CD4-positive, alpha-beta T cell treated with Interferon alpha-2 for 1 hour (primary cell): Measurements from ENCODE around the gene PIGT.

Experiments used
- DNase-seq, 2 donors: peaks; one replicate each; pipeline ENCODE4 v3.0.0-alpha.2; 2020 to 2022

Gene PIGT

GRCh38 chr20:45402946-45403345, 13.0 kb upstream of the PIGT start:
- no peak for DNase-seq

DNA sequence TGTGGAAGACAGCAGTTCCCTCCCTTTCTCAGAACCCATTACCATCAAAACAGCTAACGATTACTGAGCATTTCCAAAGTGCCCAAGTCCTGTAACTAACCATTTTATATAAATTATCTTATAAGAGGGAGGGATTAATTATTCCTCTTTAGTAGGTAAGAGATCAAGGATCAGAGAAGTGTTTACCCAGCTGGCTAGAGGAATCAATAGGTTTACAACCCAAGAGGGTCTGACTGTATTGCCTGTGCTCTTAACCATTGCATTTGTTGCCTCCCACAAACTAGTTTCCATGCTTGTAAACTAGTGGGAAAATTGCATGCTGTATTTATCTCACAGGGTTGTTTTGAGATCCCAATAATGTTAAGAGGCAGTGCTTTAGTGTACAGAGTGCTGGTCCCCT, 11.5 kb upstream of the PIGT start:
- no peak for DNase-seq

DNA sequence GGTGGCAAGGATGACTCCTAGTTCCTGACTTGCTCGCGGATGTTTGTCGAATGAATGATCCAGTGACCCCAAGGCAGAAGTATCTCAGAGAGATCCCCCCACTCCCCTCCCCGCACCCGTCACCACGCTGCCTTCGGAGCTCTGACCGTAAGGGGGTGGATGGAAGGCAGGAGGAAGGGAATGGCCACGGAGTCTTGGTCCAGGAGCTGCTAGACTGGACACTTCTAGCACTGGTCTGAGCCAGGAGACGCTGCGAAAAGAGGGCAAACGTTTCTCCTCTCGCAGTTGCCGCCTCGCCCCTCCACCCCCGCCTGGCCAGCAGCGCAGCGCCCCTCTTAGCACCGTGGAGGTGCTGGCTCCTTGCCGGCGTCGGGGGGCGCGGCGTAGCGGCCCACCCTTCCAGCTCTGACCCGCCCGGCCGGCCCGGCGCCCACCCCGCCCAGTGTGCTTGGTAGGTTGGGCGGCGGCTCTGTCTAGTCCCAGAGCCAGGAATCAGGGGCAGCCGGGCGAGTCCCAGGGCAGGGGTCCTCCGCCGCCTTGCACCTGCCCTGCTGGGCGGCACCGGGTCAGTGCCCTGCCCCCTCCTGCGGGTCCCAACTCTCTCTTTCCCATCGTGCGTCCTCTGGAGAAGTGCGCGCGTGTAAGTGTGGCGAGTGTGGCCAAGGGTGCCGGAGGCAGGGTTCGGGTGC, 10.2 kb upstream of the PIGT start:
- no peak for DNase-seq

DNA sequence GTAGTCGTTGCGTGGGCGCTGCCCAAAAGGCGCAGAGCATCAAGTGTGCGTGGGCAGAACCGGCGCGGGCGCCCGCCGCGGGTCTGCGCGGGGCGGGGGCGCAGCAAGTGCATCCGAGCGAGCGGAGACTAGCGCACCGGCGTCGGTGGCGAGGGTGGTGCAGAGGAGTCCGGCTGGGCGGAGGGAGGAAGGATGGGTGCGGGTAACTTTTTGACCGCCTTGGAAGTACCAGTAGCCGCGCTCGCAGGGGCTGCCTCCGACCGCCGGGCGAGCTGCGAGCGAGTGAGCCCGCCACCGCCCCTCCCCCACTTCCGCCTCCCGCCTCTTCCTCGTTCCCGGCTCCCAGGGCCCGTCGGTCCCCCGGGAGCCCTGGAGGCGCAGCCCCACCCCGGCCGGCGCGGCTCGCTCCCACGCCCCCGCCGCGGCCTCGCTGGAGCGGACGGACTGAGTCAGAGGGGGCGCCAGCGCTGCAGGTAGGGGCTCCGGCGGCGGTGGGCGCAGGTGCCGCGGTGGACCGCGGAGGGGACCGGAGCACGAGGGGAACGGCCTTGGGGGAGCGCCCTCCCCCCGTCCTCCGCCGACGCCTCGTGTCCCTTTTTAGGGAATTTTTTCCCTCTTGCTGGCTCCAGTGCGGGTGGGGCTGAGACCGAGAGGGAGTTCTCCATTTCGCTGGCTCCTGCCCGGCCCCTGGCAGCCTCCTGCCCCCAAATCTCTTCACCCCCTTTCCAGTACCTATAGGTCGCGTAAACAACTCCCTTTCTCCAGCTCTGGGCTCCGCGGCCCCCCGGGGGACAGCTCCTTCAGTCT, 9.5 kb upstream of the PIGT start:
- peak in 1 of 2 donors; percentile 40 for DNase-seq

GRCh38 chr20:45407067-45407745, 8.7 kb upstream of the PIGT start:
- no peak for DNase-seq

DNA sequence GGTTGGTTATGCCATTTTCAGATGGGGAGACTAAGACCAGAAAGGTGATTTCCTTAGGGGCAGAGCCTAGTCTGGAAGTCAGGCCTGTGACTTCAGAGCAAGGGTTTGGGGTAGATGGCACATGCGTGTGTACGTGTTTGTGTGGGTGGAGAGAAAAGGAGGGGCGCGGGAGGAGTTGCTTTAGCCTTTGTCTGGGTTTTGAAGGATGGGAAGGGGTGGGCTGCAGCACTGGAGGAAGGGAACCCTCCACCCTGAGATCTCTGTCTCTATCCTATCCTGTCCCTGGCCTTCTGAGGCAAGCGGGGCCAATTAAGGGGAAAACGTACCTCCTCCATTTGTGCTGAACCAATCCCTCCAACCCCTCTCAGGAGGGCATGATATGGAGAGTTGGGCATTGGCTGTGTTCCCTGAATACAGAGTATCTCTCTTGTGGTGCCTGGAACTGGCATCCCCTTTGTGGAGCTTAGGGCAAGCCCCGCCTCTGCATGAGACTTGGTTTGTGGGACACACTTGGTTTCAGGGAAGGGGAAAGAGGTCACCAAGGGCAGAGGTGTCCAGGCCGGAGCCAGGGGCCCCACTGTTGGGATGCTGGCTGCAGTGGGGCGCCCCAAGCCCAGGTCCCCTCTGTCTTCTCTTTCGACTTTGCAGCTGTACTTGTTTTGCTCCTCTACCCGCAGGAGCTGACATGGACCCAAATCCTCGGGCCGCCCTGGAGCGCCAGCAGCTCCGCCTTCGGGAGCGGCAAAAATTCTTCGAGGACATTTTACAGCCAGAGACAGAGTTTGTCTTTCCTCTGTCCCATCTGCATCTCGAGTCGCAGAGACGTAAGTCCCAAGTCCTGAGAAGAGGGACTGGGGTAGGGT, 7.9 kb upstream of the PIGT start, which contains the start of gene DBNDD2:
Gene DBNDD2 (plus strand): TSS at position 507 of the 863 bp plus-strand sequence. CDS start 179 bp downstream, at position 686.
- DNase-seq = no peak

- no peak for DNase-seq
Observed at GRCh38 chr20:45408646-45409213, 7.2 kb upstream of the PIGT start.

- DNase-seq = no peak
Observed at GRCh38 chr20:45409521-45410272, 6.2 kb upstream of the PIGT start.

DNA sequence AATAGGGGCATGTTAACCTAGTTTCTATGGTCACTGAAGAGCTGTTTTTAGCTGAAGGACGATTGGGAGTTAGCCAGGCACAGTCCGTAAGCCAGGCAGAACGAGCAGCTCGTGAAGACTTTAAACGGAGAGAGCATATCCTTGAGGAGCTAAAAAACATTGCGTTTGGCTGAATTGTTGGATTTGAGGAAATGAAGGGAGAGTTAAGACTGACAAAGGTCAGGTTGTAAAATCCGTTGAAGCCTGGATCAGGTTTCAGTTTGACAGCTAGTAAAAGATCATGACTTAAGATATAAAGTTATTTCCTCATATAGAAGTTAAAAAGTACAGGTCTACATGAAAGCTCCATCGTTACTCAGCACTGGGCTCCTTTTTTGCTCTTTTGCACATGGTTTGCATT, 5.1 kb upstream of the PIGT start:
- no peak for DNase-seq

DNA sequence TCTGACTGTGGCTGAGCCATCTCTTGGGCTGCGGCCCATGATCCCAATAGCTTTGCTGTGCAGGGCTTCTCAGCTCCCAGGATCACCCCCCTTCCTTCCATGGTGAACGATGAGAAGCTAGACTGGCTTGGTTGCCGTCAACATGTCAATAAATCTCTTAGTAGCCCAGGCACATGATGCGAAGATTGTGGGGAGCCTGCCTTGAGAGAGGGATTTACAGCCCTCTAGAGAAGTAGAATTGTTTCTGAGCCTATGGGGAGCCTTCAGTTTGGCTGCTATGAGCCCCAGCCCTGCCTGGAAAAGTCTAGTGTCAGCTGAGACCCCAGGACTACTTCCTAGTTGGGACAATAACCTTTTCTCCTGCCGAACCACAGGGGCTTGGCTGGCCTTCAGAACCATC, 3.3 kb upstream of the PIGT start:
- no peak for DNase-seq

DNA sequence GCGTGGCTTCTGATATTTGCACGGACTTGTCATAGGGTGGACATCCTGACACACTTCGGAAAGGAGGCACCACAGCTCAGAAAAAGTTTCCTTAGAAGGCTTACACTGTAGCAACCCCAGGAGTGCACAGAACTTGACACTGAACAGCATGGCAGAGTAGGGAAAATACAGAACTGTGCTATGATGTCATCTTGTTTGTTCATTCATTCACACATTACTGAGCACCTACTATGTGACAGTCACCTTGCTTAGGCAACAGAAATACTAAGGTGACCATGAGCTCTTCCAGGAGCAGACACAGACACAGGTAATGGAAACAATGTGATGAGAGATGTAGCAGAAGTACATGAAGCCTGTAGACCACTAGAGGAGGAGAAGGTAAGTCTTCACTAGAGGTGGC, 2.5 kb upstream of the PIGT start:
- DNase-seq = no peak

DNA sequence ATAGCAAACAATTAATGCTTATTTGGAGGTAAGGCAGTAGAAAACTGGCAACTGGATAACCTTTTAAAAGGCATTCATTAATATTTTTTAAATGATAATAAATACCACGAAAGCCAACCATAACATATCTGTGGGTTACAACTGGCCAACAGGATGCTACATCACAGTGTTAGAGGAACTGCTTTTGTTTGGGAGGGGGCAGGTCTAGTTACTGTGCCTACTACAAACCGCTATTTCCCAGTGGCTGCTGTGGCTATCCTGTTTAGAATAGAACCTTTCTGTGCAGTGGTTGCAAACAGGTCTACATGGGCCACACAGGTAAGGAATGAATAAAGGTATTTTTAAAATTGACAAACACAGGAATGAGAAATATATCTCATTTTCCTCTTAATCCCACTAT, 976 bp downstream of the PIGT start:
- no peak for DNase-seq

GRCh38 chr20:45419188-45420091, 3.5 kb downstream of the PIGT start:
- peak in 1 of 2 donors; percentile 23 for DNase-seq

DNA sequence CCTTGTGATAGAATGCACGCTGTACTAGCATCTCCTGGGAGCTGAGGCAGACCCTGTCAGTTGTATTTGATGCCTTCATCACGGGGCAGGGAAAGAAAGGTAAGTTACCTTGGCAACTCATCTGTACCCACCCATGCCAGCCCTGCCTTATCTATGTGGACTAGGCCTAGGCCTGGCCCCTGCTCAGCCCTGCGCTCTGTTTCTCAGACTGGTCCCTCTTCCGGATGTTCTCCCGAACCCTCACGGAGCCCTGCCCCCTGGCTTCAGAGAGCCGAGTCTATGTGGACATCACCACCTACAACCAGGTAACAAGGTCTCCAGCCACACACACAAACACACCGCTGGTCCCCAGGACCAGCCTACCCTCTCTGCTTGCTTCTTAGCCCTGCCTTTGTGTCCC, 4.2 kb downstream of the PIGT start:
- no peak for DNase-seq

GRCh38 chr20:45423700-45424099, 7.8 kb downstream of the PIGT start:
- no peak for DNase-seq

DNA sequence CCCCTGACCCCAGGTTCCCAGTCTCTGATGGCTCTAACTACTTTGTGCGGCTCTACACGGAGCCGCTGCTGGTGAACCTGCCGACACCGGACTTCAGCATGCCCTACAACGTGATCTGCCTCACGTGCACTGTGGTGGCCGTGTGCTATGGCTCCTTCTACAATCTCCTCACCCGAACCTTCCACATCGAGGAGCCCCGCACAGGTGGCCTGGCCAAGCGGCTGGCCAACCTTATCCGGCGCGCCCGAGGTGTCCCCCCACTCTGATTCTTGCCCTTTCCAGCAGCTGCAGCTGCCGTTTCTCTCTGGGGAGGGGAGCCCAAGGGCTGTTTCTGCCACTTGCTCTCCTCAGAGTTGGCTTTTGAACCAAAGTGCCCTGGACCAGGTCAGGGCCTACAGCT, 9.6 kb downstream of the PIGT start:
- DNase-seq = no peak

DNA sequence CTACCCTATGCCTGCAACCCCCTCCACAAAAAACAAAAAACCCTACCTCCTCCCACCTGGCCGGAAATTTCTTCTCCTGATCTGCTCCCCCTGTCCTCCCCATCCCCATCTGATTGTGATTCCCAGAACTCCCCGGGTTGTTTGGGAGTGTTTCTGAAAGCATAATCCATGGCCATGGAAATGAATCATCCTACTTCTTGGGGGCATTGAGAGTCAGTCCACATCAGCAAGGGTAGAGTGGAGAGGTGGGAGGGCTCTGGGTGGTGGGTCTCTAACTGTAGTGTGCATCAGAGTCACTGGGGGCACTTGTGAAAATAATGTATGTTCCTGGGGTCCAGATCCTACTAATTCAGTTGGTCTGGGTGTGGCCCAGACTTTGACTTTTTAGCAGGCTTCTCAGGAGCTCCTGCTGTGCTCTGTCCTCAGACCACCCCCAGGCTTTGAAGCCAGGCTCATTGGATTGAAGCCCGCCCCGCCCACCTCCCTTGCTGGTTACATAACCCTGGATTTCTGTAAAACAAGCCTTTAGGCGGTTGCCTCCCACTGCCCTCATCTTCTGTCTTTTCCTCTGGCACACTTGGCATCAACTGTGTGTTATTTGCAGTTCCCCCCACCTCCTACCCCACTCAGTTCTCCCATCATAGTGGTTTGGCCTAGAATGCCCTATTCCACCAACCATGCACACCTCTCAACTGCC, 10.5 kb downstream of the PIGT start:
- DNase-seq = no peak

- DNase-seq = no peak
Observed at GRCh38 chr20:45427236-45428149, 11.6 kb downstream of the PIGT start.

DNA sequence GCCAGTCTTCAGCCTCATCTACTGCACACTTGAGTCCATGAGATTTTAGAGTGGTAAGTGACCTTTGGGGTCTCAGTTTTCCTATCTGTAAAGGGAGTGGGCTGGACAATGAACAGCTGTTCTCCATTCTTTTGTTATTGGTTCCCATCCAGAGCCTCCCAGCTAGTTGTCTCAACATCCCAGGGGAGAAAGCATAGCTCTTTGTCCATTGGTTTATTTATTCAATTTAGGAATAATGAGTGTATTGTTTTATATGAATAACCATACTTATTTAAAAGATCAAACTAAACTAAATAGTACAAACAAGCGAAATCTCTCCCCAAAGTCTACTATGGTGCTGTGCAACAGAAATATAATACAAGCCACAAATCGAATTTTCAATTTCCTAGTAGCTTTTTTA, 13.7 kb downstream of the PIGT start:
- DNase-seq = no peak
